Nephron progenitor cell (in vitro differentiated cells): ENCODE data around the gene MAST1.

ENCODE experiments used
- DNase-seq: peaks from one replicate; pipeline ENCODE4 v3.0.0; 2021
- H3K27ac Mint-ChIP-seq: 2 replicates; pipeline ENCODE4 v1.8.0; 2021; ENCODE audit warnings: mild to moderate bottlenecking, moderate library complexity, mixed read lengths
- H3K27me3 Mint-ChIP-seq: 2 replicates; pipeline ENCODE4 v1.8.0; 2021; ENCODE audit warnings: mild to moderate bottlenecking, low read depth, mixed read lengths; ENCODE audit not compliant: poor library complexity
- H3K36me3 Mint-ChIP-seq: 2 replicates; pipeline ENCODE4 v1.8.0; 2021; ENCODE audit warnings: low read depth, mixed read lengths
- H3K4me1 Mint-ChIP-seq: 2 replicates; pipeline ENCODE4 v1.8.0; 2021; ENCODE audit warnings: mixed read lengths
- H3K4me3 Mint-ChIP-seq: 2 replicates; pipeline ENCODE4 v1.8.0; 2021; ENCODE audit warnings: mild to moderate bottlenecking, moderate library complexity, mixed read lengths
- H3K9me3 Mint-ChIP-seq: 2 replicates; pipeline ENCODE4 v1.8.0; 2021; ENCODE audit warnings: mild to moderate bottlenecking, moderate library complexity, mixed read lengths
- CTCF ChIP-seq: fragments of 200-600 bp; sonication (generic); IDR thresholded peaks from 2 replicates; pipeline ENCODE4 v1.5.0; 2021; ENCODE audit warnings: antibody characterized with exemption

Gene MAST1

DNA sequence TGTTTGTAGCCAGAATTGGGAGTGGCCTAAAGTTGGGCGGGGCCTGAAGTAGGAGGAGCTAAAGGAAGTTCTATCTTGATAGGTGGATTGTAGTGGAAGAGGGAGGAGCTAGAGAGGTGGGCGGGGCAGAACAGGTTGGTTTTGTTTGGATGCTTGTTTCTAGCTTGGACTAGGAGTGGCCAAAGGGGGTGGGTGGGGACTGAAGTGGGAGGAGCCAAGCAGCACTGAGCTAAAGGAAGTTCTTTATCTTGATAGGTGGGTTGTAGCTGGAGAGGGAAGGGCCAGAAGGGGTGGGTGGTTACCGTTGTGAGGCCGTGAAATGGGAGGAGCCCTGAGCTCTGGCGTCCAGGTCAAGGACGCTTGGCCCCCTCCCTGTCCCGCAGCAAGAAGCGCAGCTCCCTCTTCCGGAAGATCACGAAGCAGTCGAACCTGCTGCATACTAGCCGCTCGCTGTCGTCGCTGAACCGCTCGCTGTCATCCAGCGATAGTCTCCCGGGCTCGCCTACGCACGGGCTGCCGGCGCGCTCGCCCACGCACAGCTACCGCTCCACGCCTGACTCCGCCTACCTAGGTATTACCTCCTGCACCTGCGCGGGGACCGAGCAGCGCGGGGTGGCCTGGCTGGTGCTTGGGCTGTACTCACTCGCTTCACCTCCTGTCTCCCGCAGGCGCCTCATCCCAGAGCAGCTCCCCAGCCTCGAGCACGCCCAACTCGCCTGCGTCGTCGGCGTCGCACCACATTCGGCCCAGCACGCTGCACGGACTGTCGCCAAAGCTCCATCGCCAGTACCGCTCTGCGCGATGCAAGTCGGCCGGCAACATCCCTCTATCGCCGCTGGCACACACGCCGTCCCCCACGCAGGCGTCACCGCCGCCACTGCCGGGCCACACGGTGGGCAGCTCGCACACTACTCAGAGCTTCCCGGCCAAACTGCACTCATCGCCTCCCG lies 34.9 kb downstream of the MAST1 start:
- peak; percentile 41 for DNase-seq
- Mint-ChIP-seq H3K9me3 (peaks cover 13% of the 10 kb centered on the region), H3K36me3 (peaks cover 41% of the 10 kb centered on the region), H3K27ac (peak overlapping the region; percentile 21), H3K27me3 (peaks cover 13% of the 10 kb centered on the region), H3K4me3 (no peak overlapping the region), H3K4me1 (no peaks in the 10 kb centered on the region)
- TF ChIP-seq CTCF: no peak

- no peak for TF ChIP-seq CTCF
- no peak overlapping the region for H3K4me3 Mint-ChIP-seq
- H3K27me3 Mint-ChIP-seq: peaks cover 11% of the 10 kb centered on the region
- no peaks in the 10 kb centered on the region for H3K4me1 Mint-ChIP-seq
- H3K27ac Mint-ChIP-seq: no peak overlapping the region
- H3K36me3 Mint-ChIP-seq: peaks cover 41% of the 10 kb centered on the region
- H3K9me3 Mint-ChIP-seq: peaks cover 13% of the 10 kb centered on the region
- no peak for DNase-seq
Observed at GRCh38 chr19:12873891-12874745, 35.8 kb downstream of the MAST1 start.

GRCh38 chr19:12875086-12875485 lies 36.8 kb downstream of the MAST1 start:
- Mint-ChIP-seq H3K36me3 (peaks cover 40% of the 10 kb centered on the region), H3K9me3 (peaks cover 13% of the 10 kb centered on the region), H3K27ac (no peak overlapping the region), H3K27me3 (peaks cover 19% of the 10 kb centered on the region), H3K4me3 (no peak overlapping the region), H3K4me1 (peaks cover under 1% of the 10 kb centered on the region)
- DNase-seq: no peak
- TF ChIP-seq CTCF: no peak

DNA sequence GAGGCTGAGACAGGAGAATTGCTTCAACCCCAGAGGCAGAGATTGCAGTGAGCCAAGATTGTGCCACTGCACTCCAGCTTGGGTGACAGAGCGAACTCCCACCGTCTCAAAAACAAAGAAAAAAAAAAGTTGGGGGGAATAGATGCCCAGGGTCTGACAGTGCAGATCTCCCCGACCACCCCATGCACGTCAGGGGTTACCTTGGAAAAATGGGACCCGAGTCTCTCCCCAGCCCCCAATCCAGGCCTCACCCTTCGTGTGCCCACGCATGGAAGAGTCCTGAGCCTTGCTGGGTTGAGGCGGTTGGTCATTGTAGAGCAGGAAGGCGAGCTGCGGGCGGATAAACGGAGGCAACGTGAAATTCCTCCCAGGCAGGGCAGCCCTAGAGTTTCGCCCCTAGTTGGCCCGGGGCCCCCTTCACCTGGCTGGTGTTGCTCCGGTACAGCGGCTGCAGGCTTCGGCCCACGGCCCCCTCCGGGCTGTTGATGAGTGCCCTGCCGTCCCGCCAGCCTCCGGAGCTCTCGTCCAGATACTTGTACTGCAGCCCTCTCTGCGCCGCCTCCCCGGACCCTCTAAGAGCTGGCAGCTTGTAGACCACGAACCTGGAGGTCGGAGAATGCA lies 42.3 kb downstream of the MAST1 start:
- peaks cover 24% of the 10 kb centered on the region for H3K9me3 Mint-ChIP-seq
- peaks cover 5% of the 10 kb centered on the region for H3K36me3 Mint-ChIP-seq
- H3K4me3 Mint-ChIP-seq: peak overlapping the region; percentile 88
- H3K27ac Mint-ChIP-seq: no peak overlapping the region
- H3K4me1 Mint-ChIP-seq: peaks cover 10% of the 10 kb centered on the region
- DNase-seq: peak; percentile 63
- peaks cover 48% of the 10 kb centered on the region for H3K27me3 Mint-ChIP-seq
- TF ChIP-seq CTCF: no peak

DNA sequence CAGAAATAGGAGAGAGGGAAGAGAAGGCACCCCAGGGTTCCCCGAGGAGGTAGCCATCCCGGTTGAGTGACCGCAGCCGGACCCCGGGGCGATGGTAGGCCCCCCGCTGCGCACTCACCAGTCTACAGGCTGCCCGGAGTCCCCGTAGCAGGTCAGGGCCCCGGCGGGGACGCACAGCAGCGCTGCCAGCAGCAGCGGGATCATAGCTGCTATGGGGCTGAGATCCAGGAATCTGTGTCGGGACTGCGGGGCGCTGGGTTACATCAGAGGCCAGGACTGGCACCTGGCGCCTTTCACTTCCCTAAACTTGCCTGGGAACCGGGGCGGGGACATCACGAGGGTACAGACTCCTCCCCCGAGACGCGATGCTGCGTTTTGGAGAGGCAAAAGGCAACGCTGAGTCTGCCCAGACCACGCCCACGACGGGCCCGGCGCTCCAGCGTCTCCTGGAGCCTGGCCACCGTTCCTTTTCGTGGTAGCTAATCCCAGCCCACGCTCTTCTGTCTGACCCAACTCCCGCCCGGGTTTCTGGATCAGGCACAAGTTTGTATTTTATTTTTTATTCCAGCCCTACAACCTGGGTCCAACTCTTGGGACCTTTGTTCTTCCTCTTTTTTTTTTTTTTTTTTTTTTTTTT lies 43.0 kb downstream of the MAST1 start, which contains the start of gene DNASE2:
Gene DNASE2 (minus strand): TSS at position 278 of the 637 bp plus-strand sequence. CDS start 74 bp downstream, at position 204.
- peaks cover 24% of the 10 kb centered on the region for H3K9me3 Mint-ChIP-seq
- no peak for TF ChIP-seq CTCF
- H3K4me3 Mint-ChIP-seq: peak within 1 kb of the TSS; percentile 88
- H3K27ac Mint-ChIP-seq: no peak within 1 kb of the TSS
- peaks cover 53% of the 10 kb centered on the region for H3K27me3 Mint-ChIP-seq
- DNase-seq: peak; percentile 92
- peaks cover 5% of the 10 kb centered on the region for H3K36me3 Mint-ChIP-seq
- peaks cover 11% of the 10 kb centered on the region for H3K4me1 Mint-ChIP-seq
